GM12891 (cell line): ENCODE results near the gene PRCP.

Source experiments
- PAX5 ChIP-seq: IDR thresholded peaks from 2 replicates; pipeline ENCODE4 v1.6.1; 2011; ENCODE audit warnings: low read length, moderate library complexity, mild to moderate bottlenecking; ENCODE audit not compliant: insufficient read depth, severe bottlenecking
- POLR2A ChIP-seq: IDR thresholded peaks from 2 replicates; pipeline ENCODE4 v1.6.1; 2011; ENCODE audit warnings: low read depth, low read length, control low read depth
- POLR2AphosphoS5 ChIP-seq: IDR thresholded peaks from 2 replicates; pipeline ENCODE4 v1.6.1; 2011; ENCODE audit warnings: low read depth, low read length, control low read depth
- POU2F2 ChIP-seq: IDR thresholded peaks from 2 replicates; pipeline ENCODE4 v1.6.1; 2011; ENCODE audit warnings: low read depth, mild to moderate bottlenecking, control low read depth, low read length, moderate library complexity
- TAF1 ChIP-seq: IDR thresholded peaks from 2 replicates; pipeline ENCODE4 v1.6.1; 2011; ENCODE audit warnings: low read depth, low read length, control low read depth

- TF ChIP-seq POLR2A (no peak), POLR2AphosphoS5 (no peak), POU2F2 (no peak), TAF1 (no peak), PAX5 (no peak)
These were observed 27.7 kb downstream of the PRCP start for GRCh38 chr11:82872377-82873150.
